ENCODE data around the gene DSE.
A peak's percentile ranks its signal among the peaks of the same experiment; 100 is the strongest.
"Not testable (repeated sequence)": the region's sequence is repeated elsewhere in the genome, so short reads cannot be mapped to it uniquely, and the experiment has no call there.

Gene DSE

DNA sequence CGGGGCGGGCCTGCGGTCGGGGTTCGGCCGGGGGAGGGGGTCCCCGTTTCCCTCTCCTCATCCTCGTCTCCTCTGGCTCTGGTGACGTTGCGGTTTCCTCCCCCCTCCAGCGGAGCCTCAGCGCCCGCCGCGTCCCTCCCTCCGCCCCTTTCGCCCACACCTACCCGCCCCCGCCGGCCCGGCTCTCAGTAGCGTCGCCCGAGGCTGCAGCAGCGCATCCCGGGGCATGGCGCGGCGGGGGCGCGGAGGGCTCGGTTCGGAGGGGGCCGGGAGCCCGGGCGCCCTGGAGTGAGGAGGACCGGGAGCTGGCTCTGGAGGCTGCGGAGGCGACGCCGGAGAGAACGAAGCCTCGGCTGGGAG is at the start of gene DSE:
DSE (plus strand) TSS at position 188 of the 360 bp plus-strand sequence. CDS start 28,304 bp downstream, outside the sequence.
- H3K4me3 ChIP-seq (ENCODE audit: low read depth, low read length): peak within 1 kb of the TSS; percentile 99
- TF ChIP-seq, protein P1, sequence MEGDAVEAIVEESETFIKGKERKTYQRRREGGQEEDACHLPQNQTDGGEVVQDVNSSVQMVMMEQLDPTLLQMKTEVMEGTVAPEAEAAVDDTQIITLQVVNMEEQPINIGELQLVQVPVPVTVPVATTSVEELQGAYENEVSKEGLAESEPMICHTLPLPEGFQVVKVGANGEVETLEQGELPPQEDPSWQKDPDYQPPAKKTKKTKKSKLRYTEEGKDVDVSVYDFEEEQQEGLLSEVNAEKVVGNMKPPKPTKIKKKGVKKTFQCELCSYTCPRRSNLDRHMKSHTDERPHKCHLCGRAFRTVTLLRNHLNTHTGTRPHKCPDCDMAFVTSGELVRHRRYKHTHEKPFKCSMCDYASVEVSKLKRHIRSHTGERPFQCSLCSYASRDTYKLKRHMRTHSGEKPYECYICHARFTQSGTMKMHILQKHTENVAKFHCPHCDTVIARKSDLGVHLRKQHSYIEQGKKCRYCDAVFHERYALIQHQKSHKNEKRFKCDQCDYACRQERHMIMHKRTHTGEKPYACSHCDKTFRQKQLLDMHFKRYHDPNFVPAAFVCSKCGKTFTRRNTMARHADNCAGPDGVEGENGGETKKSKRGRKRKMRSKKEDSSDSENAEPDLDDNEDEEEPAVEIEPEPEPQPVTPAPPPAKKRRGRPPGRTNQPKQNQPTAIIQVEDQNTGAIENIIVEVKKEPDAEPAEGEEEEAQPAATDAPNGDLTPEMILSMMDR (IDR thresholded peaks at IDR 0.05; ENCODE audit: insufficient read depth, low read depth, low read length, missing control alignments): no peak
- DNase-seq (ENCODE audit: low read depth): peak; percentile 84

DNA sequence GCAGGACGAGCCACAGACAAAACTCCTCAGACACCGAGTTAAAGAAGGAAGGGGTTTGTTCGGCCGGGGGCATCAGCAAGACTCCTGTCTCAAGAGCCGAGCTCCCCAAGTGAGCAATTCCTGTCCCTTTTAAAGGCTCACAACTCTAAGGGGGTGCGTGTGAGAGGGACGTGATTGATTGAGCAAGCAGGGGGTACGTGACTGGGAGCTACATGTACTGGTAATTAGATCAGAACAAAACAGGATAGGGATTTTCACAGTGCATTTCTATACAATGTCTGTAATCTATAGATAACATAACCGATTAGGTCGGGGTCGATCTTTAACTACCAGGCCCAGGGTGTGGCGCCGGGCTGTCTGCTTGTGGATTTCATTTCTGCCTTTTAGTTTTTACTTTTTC is 48.8 kb upstream of the DSE start:
- not testable (repeated sequence) for H3K4me3 ChIP-seq (ENCODE audit: low read depth, low read length); DNase-seq (ENCODE audit: low read depth)

DNA sequence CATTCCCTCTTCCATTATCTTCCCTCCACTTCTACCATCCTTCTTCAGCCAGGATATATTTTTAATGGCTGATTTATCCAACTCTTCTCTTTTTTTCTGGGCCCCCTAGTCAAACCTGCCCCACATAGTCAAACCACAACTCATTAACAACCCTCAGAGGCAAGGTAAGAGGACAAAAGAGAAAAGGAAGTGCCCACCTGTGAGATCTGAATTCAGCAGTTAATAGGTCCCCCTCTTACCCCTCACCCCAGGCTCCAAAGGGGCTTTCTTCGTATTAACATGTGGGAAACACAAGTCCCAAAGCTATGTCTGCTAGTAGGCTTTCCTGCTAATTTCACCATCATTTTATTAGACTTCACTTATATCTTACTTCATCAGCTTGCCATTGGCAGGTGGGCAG is 46.9 kb upstream of the DSE start:
- DNase-seq (ENCODE audit: low read depth): no peak
- TF ChIP-seq, protein P1 (IDR thresholded peaks at IDR 0.05; ENCODE audit: insufficient read depth, low read depth, low read length, missing control alignments): no peak
- no peak overlapping the region for H3K4me3 ChIP-seq (ENCODE audit: low read depth, low read length)

DNA sequence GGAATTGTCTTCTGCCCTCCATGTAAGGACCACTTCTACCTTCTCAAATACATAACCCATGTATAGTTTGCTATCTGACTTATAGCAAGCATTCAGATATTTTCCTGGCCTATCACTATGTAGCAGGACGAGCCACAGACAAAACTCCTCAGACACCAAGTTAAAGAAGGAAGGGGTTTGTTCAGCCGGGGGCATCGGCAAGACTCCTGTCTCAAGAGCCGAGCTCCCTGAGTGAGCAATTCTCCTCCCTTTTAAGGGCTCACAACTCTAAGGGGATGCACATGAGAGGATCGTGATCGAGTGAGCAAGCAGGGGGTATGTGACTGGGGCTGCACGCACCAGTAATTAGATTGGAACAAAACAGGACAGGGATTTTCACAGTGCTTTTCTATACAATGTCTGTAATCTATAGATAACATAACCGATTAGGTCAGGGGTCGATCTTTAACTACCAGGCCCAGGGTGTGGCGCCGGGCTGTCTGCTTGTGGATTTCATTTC is 45.1 kb upstream of the DSE start:
- H3K4me3 ChIP-seq (ENCODE audit: low read depth, low read length); DNase-seq (ENCODE audit: low read depth): not testable (repeated sequence)

DNA sequence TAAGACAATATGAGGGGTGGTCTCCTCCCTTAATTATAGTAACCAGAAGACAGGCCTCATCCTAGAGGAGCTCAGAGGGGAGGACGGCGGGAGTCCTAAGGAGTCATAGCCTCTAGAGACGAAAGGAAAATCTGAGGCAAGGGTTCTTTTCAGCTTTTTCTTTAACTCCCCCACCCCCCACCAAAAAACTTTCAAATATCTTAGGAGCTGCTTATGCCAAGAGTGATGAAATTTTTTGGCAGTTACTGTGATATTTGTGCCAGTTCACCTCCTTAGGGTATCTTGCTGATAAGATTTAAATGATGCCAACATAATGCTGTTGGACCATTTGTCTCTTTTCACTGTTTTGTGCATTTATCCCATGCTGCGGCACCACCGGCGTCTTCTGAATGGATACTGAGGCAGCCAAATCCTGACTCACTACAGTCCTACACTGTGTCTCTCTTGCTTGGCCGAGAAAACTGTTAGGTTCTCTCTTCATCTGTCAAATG is 44.5 kb upstream of the DSE start:
- no peak overlapping the region for H3K4me3 ChIP-seq (ENCODE audit: low read depth, low read length)
- TF ChIP-seq, protein P1 (IDR thresholded peaks at IDR 0.05; ENCODE audit: insufficient read depth, low read depth, low read length, missing control alignments): no peak
- DNase-seq (ENCODE audit: low read depth): no peak

DNA sequence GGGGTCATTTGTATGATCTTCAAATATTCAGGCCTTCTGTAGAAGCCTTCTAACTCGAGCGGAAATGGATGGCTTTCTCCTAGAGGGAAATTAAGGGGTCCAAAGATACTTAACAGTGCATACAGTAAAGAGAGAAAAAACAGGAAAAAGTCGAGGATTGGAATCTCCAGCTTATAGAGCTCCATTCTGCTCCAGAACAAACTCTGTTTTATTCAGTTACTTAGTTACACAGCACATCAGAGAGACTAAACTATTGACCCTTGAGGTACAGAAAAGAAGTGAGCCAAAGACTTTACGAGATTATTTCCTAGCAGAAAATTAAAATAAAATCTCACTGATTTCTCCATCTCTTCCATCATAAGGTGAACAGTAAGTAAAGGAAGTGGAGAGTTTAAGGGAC is 43.8 kb upstream of the DSE start:
- no peak for DNase-seq (ENCODE audit: low read depth)
- no peak overlapping the region for H3K4me3 ChIP-seq (ENCODE audit: low read depth, low read length)

DNA sequence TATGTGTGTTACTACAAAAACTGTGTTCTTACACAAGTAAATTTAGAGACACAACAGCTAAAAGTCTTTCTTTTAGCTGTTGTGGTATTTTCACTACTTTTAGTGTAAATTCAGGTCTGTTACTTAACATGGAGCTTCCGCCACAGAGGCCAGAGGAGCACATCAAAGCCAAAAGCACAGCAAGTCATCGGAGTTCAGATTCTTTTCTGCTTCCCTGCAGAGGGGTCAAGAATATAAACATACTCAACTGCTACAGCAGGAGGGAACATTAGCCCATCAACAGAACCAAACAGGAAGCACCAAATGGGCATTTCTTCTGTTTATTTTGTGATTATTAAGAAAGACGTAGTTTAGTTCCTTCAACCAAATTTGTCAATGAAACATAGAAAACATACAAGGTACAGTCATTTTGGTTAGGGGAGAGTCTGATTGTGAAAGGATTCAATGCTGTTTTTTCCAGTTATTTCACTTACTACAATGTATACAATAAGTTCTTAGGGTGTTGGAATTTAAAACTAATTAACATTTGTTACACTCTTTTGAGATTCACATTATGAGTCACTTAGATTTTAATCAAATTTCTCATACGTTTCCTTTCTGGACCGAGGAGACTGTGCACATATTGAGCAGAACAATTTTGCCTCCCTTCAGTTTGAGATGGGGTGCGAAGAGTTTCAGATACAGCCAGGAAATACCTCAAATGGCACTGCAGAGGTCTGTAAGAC is 42.8 kb upstream of the DSE start:
- no peak for DNase-seq (ENCODE audit: low read depth)
- TF ChIP-seq, protein P1 (IDR thresholded peaks at IDR 0.05; ENCODE audit: insufficient read depth, low read depth, low read length, missing control alignments): no peak

More for the DNA sequence above, 43.8 kb upstream of the DSE start:
- TF ChIP-seq, protein P1 (IDR thresholded peaks at IDR 0.05; ENCODE audit: insufficient read depth, low read depth, low read length, missing control alignments): no peak

DNA sequence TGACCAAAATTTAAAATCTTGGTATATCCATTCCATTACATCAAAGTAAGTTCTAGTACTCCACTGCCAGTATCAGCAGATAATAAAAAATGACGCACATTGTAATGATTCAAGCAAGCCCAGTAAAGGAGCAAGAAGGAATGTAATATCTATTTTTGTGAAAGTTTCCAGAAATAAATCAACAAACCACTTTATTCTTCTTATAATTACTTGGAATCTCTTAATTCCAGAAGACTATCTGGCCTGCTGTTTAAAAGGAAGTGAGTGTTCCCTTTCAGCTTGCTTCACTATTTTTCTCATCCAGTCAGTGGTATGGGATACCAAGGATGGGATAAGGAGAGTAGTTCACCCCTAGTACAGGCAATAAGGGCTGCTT is 42.2 kb upstream of the DSE start:
- no peak for DNase-seq (ENCODE audit: low read depth)
- TF ChIP-seq, protein P1 (IDR thresholded peaks at IDR 0.05; ENCODE audit: insufficient read depth, low read depth, low read length, missing control alignments): no peak

More for the DNA sequence above, 42.8 kb upstream of the DSE start:
- no peak overlapping the region for H3K4me3 ChIP-seq (ENCODE audit: low read depth, low read length)

More for the DNA sequence above, 42.2 kb upstream of the DSE start:
- H3K4me3 ChIP-seq (ENCODE audit: low read depth, low read length): no peak overlapping the region
